HepG2 (cell line): ENCODE data around the gene PLA2G4F. TPM values are rescaled to one million over a fixed set of nuclear protein-coding genes. Genes with fewer than 3 reads are reported as not detected.

Experiments used
- ARNT2 ChIP-seq: sonication (generic); formaldehyde crosslinking; IDR thresholded peaks from 2 replicates; pipeline ENCODE4 v1.8.0; 2022; ENCODE audit warnings: mild to moderate bottlenecking, low read depth, missing genetic modification reagents, moderate library complexity
- BRCA1 ChIP-seq: sonication (generic); formaldehyde crosslinking; IDR thresholded peaks from 2 replicates; pipeline ENCODE4 v1.4.0; 2020; ENCODE audit warnings: missing genetic modification reagents
- ELF3 ChIP-seq: IDR thresholded peaks from 2 replicates; pipeline ENCODE4 v1.6.1; 2016; ENCODE audit warnings: missing genetic modification reagents, missing compliant biosample characterization
- ERF ChIP-seq: IDR thresholded peaks from 2 replicates; pipeline ENCODE4 v1.6.1; 2018; ENCODE audit warnings: missing biosample characterization, missing genetic modification reagents
- FOSL1 ChIP-seq: sonication (generic); formaldehyde crosslinking; IDR thresholded peaks from 2 replicates; pipeline ENCODE4 v1.9.0; 2021; ENCODE audit warnings: missing genetic modification reagents, borderline replicate concordance
- FOXA1 ChIP-seq, 2 experiments: fragments of 450-650 bp in 1 of 2; sonication (generic) in 1 of 2; formaldehyde crosslinking in 1 of 2; IDR thresholded peaks; 2 replicates each; pipeline versions ENCODE4 v1.4.0 to v1.6.1; 2016 to 2020; ENCODE audit warnings: missing genetic modification reagents in 1 of 2
- HES4 ChIP-seq: sonication (generic); formaldehyde crosslinking; IDR thresholded peaks from 2 replicates; pipeline ENCODE4 v1.9.0; 2021; ENCODE audit warnings: mild to moderate bottlenecking, missing genetic modification reagents, borderline replicate concordance
- JUN ChIP-seq: sonication (generic); formaldehyde crosslinking; IDR thresholded peaks from 2 replicates; pipeline ENCODE4 v1.4.0; 2020; ENCODE audit warnings: mild to moderate bottlenecking, missing genetic modification reagents
- JUNB ChIP-seq: sonication (generic); formaldehyde crosslinking; IDR thresholded peaks from 2 replicates; pipeline ENCODE4 v1.8.0; 2022; ENCODE audit warnings: missing genetic modification reagents, mild to moderate bottlenecking, borderline replicate concordance
- KAT2B ChIP-seq: fragments of 150-350 bp; IDR thresholded peaks from 2 replicates; pipeline ENCODE4 v1.6.1; 2014; ENCODE audit warnings: low read depth, low read length, borderline replicate concordance
- MXD4 ChIP-seq: IDR thresholded peaks from 2 replicates; pipeline ENCODE4 v1.6.1; 2016; ENCODE audit warnings: mild to moderate bottlenecking, missing biosample characterization, missing genetic modification reagents
- NCOA1 ChIP-seq: sonication (generic); formaldehyde crosslinking; IDR thresholded peaks from 2 replicates; pipeline ENCODE4 v1.9.0; 2021; ENCODE audit warnings: missing genetic modification reagents
- NFIC ChIP-seq: IDR thresholded peaks from 2 replicates; pipeline ENCODE4 v1.6.1; 2012; ENCODE audit warnings: mild to moderate bottlenecking, low read length, inconsistent platforms
- NR1H2 ChIP-seq: sonication (generic); formaldehyde crosslinking; IDR thresholded peaks from 2 replicates; pipeline ENCODE4 v1.8.1; 2022; ENCODE audit warnings: low read depth, missing genetic modification reagents, borderline replicate concordance
- RAD51 ChIP-seq: fragments of 450-650 bp; IDR thresholded peaks from 2 replicates; pipeline ENCODE4 v1.6.1; 2016; ENCODE audit warnings: borderline replicate concordance
- REPIN1 ChIP-seq: sonication (generic); formaldehyde crosslinking; IDR thresholded peaks from 2 replicates; pipeline ENCODE4 v1.8.0; 2022; ENCODE audit warnings: missing genetic modification reagents, low read depth, mild to moderate bottlenecking, borderline replicate concordance
- TFDP1 ChIP-seq: IDR thresholded peaks from 2 replicates; pipeline ENCODE4 v1.6.1; 2016; ENCODE audit warnings: missing compliant biosample characterization, missing genetic modification reagents, borderline replicate concordance
- TOPORS ChIP-seq: sonication (generic); formaldehyde crosslinking; IDR thresholded peaks from 2 replicates; pipeline ENCODE4 v1.8.0; 2023; ENCODE audit warnings: mild to moderate bottlenecking, missing genetic modification reagents
- ZFP36L2 ChIP-seq: sonication (generic); formaldehyde crosslinking; IDR thresholded peaks from 2 replicates; pipeline ENCODE4 v1.4.0; 2020; ENCODE audit warnings: missing genetic modification reagents
- ZGPAT ChIP-seq: IDR thresholded peaks from 2 replicates; pipeline ENCODE4 v1.6.1; 2016; ENCODE audit warnings: mild to moderate bottlenecking
- ZNF17 ChIP-seq: sonication (generic); formaldehyde crosslinking; IDR thresholded peaks from 2 replicates; pipeline ENCODE4 v1.5.0; 2020; ENCODE audit warnings: mild to moderate bottlenecking, missing genetic modification reagents
- ZNF280D ChIP-seq: sonication (generic); formaldehyde crosslinking; IDR thresholded peaks from 2 replicates; pipeline ENCODE4 v1.5.1; 2020; ENCODE audit warnings: mild to moderate bottlenecking, missing genetic modification reagents
- ZNF441 ChIP-seq: sonication (generic); formaldehyde crosslinking; IDR thresholded peaks from 2 replicates; pipeline ENCODE4 v1.7.0; 2021; ENCODE audit warnings: missing genetic modification reagents, borderline replicate concordance
- ZNF468 ChIP-seq: sonication (generic); formaldehyde crosslinking; IDR thresholded peaks from 2 replicates; pipeline ENCODE4 v1.8.0; 2022; ENCODE audit warnings: mild to moderate bottlenecking, moderate library complexity, missing genetic modification reagents
- ZNF572 ChIP-seq: sonication (generic); formaldehyde crosslinking; IDR thresholded peaks from 2 replicates; pipeline ENCODE4 v1.5.1; 2020; ENCODE audit warnings: mild to moderate bottlenecking, missing genetic modification reagents
- ZNF704 ChIP-seq: sonication (generic); formaldehyde crosslinking; IDR thresholded peaks from 2 replicates; pipeline ENCODE4 v1.8.1; 2023; ENCODE audit warnings: mild to moderate bottlenecking, inconsistent platforms, moderate library complexity, missing genetic modification reagents, borderline replicate concordance
- polyA plus RNA-seq, 8 experiments: library from polyadenylated mRNA; depleted of rRNA in 3 of 8; stranded (reverse) in 7 of 8; unstranded in 1 of 8; fragments of >200 nt; fragmentation: Illumina TruSeq in 4 of 8; extraction: Trizol in 4 of 8; gene quantifications; 2 replicates each; pipeline versions ENCODE4 v1.2.1 to v1.2.3, GENCODE V29; 2011 to 2016; ENCODE audit warnings: low read depth in 4 of 8, missing spikeins in 1 of 8, mixed read lengths in 1 of 8; ENCODE audit not compliant: insufficient read depth in 1 of 8
- total RNA-seq, 5 experiments: library from RNA; depleted of rRNA; stranded (reverse); fragments of >200 nt; fragmentation: Illumina TruSeq; extraction: Trizol; gene quantifications; 2 replicates each; pipeline ENCODE4 v1.2.3, GENCODE V29; 2016; ENCODE audit warnings: low read depth in 1 of 5

Gene PLA2G4F
- total and polyA plus RNA-seq, 2 of the 13 experiments (the other 11 are each of a cell fraction or from before 2014, with no cell fraction given) = 0.07 TPM; not detected in 1

- TF ChIP-seq ZNF280D (CRISPR knock-in tag) (no peak), RAD51 (no peak), BRCA1 (no peak), FOSL1 (CRISPR knock-in tag) (peak; percentile 51; the same call in 1 of the 2 replicates), JUN (CRISPR knock-in tag) (no peak), KAT2B (no peak), NR1H2 (CRISPR knock-in tag) (no peak), REPIN1 (CRISPR knock-in tag) (no peak), ERF (CRISPR knock-in tag) (no peak), ZNF441 (no peak), FOXA1 (IDR thresholded peaks at IDR 0.05) (no peak), FOXA1 (CRISPR knock-in tag; IDR thresholded peaks at IDR 0.05) (0 out of 2 replicates have a peak, but pooled peaks have one; percentile 11), ZNF468 (CRISPR knock-in tag) (no peak), ZGPAT (CRISPR knock-in tag) (peak; percentile 44; the same call in 1 of the 2 replicates), TFDP1 (CRISPR knock-in tag) (no peak), ZNF572 (CRISPR knock-in tag) (no peak), NFIC (no peak), HES4 (CRISPR knock-in tag) (no peak), ELF3 (CRISPR knock-in tag) (no peak), MXD4 (no peak), NCOA1 (CRISPR knock-in tag) (no peak), ZFP36L2 (no peak), ZNF17 (no peak), TOPORS (CRISPR knock-in tag) (no peak), ZNF704 (CRISPR knock-in tag) (no peak), ARNT2 (no peak), JUNB (CRISPR knock-in tag) (no peak)
Measured at GRCh38 chr15:42194513-42194912, 38.1 kb upstream of the PLA2G4F start (continued).
